ENCODE results near the gene TLN1.

The TLN1 gene

GRCh38 chr9:35686222-35687203 lies 45.5 kb downstream of the TLN1 start:
- DNase-seq (ENCODE audit: low read depth): no peak

- no peak for DNase-seq (ENCODE audit: low read depth)
Observed at GRCh38 chr9:35685506-35685905, 46.5 kb downstream of the TLN1 start.

- DNase-seq (ENCODE audit: low read depth): no peak
Observed at GRCh38 chr9:35684921-35685320, 47.1 kb downstream of the TLN1 start.

GRCh38 chr9:35683323-35683722 lies 48.7 kb downstream of the TLN1 start:
- DNase-seq (ENCODE audit: low read depth): no peak

- DNase-seq (ENCODE audit: low read depth): no peak
Observed at GRCh38 chr9:35682520-35683315, 49.3 kb downstream of the TLN1 start.

- no peak for DNase-seq (ENCODE audit: low read depth)
Observed at GRCh38 chr9:35682051-35682450, 49.9 kb downstream of the TLN1 start.

- no peak for DNase-seq (ENCODE audit: low read depth)
Observed at GRCh38 chr9:35681341-35682002, 50.5 kb downstream of the TLN1 start.

GRCh38 chr9:35680331-35681105 lies 51.5 kb downstream of the TLN1 start:
- no peak for DNase-seq (ENCODE audit: low read depth)

- no peak for DNase-seq (ENCODE audit: low read depth)
Observed at GRCh38 chr9:35679766-35680330, 52.1 kb downstream of the TLN1 start.

GRCh38 chr9:35679091-35679490 lies 52.9 kb downstream of the TLN1 start:
- DNase-seq (ENCODE audit: low read depth): no peak

- DNase-seq (ENCODE audit: low read depth): no peak
Observed at GRCh38 chr9:35675732-35676392, 56.1 kb downstream of the TLN1 start.

- no peak for DNase-seq (ENCODE audit: low read depth)
Observed at GRCh38 chr9:35675204-35675603, 56.8 kb downstream of the TLN1 start.

GRCh38 chr9:35674025-35674361 lies 58.0 kb downstream of the TLN1 start:
- no peak for DNase-seq (ENCODE audit: low read depth)

- no peak for DNase-seq (ENCODE audit: low read depth)
Observed at GRCh38 chr9:35673132-35674024, 58.6 kb downstream of the TLN1 start, which contains the start of gene CA9. TSS of gene CA9 (plus strand) at chr9:35673928. CDS start at chr9:35673960, 32 bp downstream.

GRCh38 chr9:35669331-35670145 lies 62.5 kb downstream of the TLN1 start:
- no peak for DNase-seq (ENCODE audit: low read depth)

GRCh38 chr9:35667939-35668338 lies 64.1 kb downstream of the TLN1 start:
- DNase-seq (ENCODE audit: low read depth): no peak

GRCh38 chr9:35666549-35666948 lies 65.4 kb downstream of the TLN1 start:
- no peak for DNase-seq (ENCODE audit: low read depth)

- no peak for DNase-seq (ENCODE audit: low read depth)
Observed at GRCh38 chr9:35666045-35666444, 66.0 kb downstream of the TLN1 start.

- DNase-seq (ENCODE audit: low read depth): no peak
Observed at GRCh38 chr9:35665471-35665818, 66.5 kb downstream of the TLN1 start.
